Epithelial cell of esophagus (primary cell): ENCODE measurements around the gene CD2AP.

Experiments used
- DNase-seq: peaks from one replicate; pipeline ENCODE4 v3.0.0; 2010; ENCODE audit warnings: low read depth
- H3K4me3 ChIP-seq: 2 replicates; pipeline ENCODE4 v1.5.1; 2011; ENCODE audit warnings: mild to moderate bottlenecking, low read length, control low read depth
- TF ChIP-seq, protein P1 (sequence below): IDR thresholded peaks from 2 replicates; pipeline ENCODE4 v1.5.1; 2011; ENCODE audit warnings: low read depth, mild to moderate bottlenecking, low read length, control low read depth, inconsistent platforms; ENCODE audit not compliant: insufficient read depth; ENCODE audit errors: missing control alignments

CD2AP gene

GRCh38 chr6:47567586-47567985 lies 90.0 kb downstream of the CD2AP start:
- no peak overlapping the region for H3K4me3 ChIP-seq
- no peak for DNase-seq
- TF ChIP-seq, protein P1, sequence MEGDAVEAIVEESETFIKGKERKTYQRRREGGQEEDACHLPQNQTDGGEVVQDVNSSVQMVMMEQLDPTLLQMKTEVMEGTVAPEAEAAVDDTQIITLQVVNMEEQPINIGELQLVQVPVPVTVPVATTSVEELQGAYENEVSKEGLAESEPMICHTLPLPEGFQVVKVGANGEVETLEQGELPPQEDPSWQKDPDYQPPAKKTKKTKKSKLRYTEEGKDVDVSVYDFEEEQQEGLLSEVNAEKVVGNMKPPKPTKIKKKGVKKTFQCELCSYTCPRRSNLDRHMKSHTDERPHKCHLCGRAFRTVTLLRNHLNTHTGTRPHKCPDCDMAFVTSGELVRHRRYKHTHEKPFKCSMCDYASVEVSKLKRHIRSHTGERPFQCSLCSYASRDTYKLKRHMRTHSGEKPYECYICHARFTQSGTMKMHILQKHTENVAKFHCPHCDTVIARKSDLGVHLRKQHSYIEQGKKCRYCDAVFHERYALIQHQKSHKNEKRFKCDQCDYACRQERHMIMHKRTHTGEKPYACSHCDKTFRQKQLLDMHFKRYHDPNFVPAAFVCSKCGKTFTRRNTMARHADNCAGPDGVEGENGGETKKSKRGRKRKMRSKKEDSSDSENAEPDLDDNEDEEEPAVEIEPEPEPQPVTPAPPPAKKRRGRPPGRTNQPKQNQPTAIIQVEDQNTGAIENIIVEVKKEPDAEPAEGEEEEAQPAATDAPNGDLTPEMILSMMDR, result no peak

DNA sequence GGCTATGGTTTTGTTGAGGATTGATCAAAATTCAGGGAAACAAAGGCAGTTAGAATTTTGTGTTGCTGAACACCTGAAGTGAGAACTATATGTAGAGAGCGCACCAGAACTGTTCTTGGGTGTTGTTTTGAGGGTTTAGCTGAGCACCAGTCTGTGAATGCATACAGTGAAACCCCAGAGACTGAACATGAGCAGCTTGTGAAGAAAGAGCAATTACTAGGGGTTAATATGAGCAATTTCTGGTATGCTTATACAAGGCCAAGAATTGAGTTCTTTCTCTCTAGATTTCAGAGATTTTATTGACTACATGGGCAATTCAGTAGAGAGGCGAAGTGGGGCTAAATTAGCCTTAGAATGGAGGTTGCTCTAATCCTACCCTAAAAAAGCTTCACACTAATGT lies 93.9 kb downstream of the CD2AP start:
- H3K4me3 ChIP-seq, result no peak overlapping the region
- TF ChIP-seq, protein P1, result no peak
- no peak for DNase-seq

DNA sequence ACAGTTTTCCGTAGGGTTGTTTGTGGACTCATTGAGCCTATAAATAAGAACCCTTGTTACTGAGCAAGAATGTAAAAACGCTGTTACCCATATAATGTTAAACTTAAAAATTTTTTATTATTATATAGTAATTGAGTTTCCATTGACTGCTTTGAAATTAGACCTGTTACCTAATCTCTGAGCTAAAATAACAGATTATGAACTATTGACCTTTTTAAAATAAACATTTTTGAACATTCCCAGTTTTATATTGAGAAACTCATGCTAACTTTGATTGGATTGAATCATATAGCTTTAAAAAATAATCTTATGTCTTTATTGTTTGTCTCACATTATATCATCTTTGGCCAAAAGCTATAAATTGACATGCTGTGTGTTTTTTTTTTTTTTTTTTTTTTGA lies 95.5 kb downstream of the CD2AP start:
- TF ChIP-seq, protein P1, result no peak
- no peak overlapping the region for H3K4me3 ChIP-seq
- no peak for DNase-seq

DNA sequence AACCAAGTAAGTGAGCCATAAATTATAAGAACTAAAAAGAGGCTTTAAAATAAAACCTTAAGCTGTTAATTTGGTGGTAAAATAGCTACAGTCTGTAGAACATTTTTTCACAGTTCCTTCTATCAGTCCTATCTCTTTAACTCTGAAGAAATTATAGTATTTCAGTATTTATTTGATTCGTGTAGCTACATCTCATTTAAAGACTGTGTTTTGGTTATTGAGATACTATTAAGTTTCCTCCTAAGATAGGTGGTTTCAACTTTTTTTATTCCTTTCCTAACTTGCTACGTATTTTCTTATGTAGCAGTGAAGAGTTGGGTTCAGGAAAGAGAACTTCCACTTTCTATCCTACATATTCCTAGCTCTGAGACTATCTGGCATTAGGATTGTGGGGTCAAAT lies 97.2 kb downstream of the CD2AP start:
- H3K4me3 ChIP-seq, result no peak overlapping the region
- TF ChIP-seq, protein P1, result no peak
- no peak for DNase-seq

DNA sequence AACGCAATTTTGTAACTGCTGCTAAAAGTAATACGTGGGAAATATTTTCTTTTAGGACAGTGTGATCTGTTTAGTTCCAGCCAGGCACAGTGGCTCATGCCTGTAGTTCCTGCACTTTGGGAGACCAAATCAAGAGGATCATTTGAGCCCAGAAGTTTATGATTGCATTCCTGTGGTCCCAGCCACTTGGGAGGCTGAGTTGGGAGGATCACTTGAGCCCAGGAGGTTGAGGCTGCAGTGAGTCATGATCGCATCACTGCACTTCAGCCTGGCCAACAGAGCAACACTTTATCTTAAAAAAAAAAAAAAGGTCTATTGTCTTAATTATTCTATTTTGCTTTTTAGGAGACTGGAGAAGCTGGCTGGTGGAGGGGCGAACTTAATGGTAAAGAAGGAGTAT lies 101.5 kb downstream of the CD2AP start:
- DNase-seq, result no peak
- TF ChIP-seq, protein P1, result no peak
- H3K4me3 ChIP-seq, result no peak overlapping the region

- DNase-seq, result no peak
- H3K4me3 ChIP-seq, result no peak overlapping the region
- TF ChIP-seq, protein P1, result no peak
Measured at GRCh38 chr6:47581591-47581990, 104.0 kb downstream of the CD2AP start.

- no peak for DNase-seq
Measured at GRCh38 chr6:47587493-47587892, 109.9 kb downstream of the CD2AP start.

More at GRCh38 chr6:47587493-47587892, 109.9 kb downstream of the CD2AP start:
- TF ChIP-seq, protein P1, result no peak
- no peak overlapping the region for H3K4me3 ChIP-seq
